Measurements from ENCODE around the gene SLF1.
"Not testable (repeated sequence)": the region's sequence is repeated elsewhere in the genome, so short reads cannot be mapped to it uniquely, and the experiment has no call there.

SLF1 gene
- long read RNA-seq, donor 1, full-length matches to known transcripts = 2 of 2 reads
- long read RNA-seq, donor 1, partial matches to known transcripts = 0 of 2 reads
- long read RNA-seq, donor 1, other reads (novel, unspliced or antisense) = 0 of 2 reads
- long read RNA-seq, donor 2 = 0 reads
- long read RNA-seq, donor 3 = 0 reads
- long read RNA-seq, donor 4 = 0 reads
- long read RNA-seq, donor 5, full-length matches to known transcripts = 2 of 2 reads
- long read RNA-seq, donor 5, partial matches to known transcripts = 0 of 2 reads
- long read RNA-seq, donor 5, other reads (novel, unspliced or antisense) = 0 of 2 reads
- long read RNA-seq, donor 6, full-length matches to known transcripts = 1 of 1 reads
- long read RNA-seq, donor 6, partial matches to known transcripts = 0 of 1 reads
- long read RNA-seq, donor 6, other reads (novel, unspliced or antisense) = 0 of 1 reads
- long read RNA-seq, donor 7, full-length matches to known transcripts = 3 of 3 reads
- long read RNA-seq, donor 7, partial matches to known transcripts = 0 of 3 reads
- long read RNA-seq, donor 7, other reads (novel, unspliced or antisense) = 0 of 3 reads
- long read RNA-seq, donor 8 = 0 reads

- DNase-seq = peak; percentile 94
Observed at GRCh38 chr5:94618493-94619328, at the start of gene SLF1, which contains the start of gene KIAA0825. SLF1 (plus strand) TSS chr5:94618669; CDS start chr5:94628811, 10,142 bp downstream. KIAA0825 (minus strand) TSS chr5:94618604; CDS start chr5:94537126, 81,478 bp downstream.

DNA sequence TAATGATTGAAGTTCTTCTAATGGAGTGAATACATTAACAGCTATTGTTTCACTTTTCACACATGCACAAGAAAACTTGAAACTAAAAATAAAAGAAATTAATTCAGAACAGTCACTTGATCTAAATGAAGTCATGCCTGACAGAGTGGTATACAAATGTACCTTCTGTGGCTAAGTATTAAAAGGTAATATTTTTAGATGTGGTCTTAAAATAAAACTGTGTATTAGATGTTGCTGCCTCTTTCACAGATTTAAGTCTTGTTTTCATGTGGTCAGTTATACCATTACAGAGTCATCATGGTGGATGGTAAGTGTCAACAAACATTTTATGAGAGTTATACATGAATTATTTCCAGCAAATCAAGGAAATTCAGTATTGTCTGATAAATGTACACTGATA lies 47.1 kb upstream of the SLF1 start:
- no peak for DNase-seq

DNA sequence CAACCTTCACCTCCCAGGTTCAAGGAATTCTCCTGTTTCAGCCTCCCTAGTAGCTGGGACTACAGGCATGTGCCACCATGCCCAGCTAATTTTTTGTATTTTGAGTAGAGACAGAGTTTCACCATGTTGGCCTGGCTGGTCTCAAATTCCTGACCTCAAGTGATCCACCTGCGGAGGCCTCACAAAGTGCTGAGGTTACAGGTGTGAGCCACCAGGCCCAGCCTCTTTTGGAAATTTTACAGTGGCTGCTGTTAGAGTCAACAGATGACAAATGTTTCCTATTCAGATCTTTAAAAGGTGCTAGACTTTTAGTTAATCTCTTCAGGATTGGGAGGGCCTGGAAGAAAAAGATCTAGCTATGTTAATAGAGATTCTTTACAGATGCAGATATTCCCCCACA lies 45.1 kb upstream of the SLF1 start:
- not testable (repeated sequence) for DNase-seq

GRCh38 chr5:94575196-94575595 lies 43.3 kb upstream of the SLF1 start:
- DNase-seq = no peak

DNA sequence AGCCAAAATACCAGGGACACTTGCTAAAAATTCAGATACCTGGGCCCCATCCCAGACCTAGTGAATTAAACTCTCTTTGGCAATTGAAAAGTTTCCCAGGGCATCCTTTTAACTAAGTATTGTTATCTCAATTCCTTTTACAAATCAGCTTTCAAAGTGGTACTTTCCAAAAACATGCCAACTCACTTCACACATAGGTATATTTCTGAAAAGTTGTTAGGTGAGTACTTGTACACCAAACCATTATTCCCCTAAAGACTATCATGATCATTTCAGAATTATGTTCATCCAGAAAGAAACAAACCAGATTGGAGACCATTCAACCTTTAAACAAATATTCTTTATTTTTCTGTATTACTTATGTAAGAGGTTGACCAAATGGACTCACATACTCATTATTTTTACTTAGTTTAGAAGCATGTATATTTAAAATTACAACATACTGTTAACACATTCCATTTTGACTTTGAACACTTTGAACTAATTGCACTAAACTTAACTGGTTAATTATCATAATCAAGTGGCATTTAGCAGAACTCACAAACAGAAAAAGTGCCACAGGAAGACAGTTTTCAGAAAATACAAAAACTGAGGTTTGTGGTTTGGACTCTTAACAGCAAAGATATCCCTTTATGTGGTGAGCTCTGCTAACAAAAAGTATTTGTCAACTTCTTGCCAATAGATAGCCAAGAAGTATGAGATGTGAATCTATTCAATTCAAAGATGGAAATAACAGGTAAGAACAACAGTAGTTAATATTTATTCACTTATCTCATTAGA lies 40.8 kb upstream of the SLF1 start:
- no peak for DNase-seq

GRCh38 chr5:94595281-94595840 lies 23.1 kb upstream of the SLF1 start:
- DNase-seq = no peak

DNA sequence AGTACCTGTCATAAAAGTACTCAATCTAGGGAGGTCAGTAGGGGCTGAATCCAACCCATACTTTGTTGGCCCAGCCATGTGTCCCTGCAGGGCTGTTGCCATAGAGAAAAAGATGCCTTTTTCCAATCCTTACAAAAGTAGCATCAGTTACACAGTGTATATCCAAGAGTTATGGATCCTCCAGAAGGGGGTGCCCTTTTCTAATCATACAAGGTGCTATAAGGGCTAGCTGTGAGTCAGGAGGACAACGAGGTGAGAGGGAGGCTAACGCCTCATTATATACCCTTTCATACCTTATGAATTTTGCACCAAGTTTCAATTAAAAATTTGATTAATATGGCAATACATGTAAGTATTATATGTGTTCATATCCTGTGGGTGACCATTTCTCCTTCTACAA lies 4.9 kb upstream of the SLF1 start:
- no peak for DNase-seq

- no peak for DNase-seq
Observed at GRCh38 chr5:94614156-94614805, 4.2 kb upstream of the SLF1 start.

- no peak for DNase-seq
Observed at GRCh38 chr5:94615862-94616261, 2.6 kb upstream of the SLF1 start.

DNA sequence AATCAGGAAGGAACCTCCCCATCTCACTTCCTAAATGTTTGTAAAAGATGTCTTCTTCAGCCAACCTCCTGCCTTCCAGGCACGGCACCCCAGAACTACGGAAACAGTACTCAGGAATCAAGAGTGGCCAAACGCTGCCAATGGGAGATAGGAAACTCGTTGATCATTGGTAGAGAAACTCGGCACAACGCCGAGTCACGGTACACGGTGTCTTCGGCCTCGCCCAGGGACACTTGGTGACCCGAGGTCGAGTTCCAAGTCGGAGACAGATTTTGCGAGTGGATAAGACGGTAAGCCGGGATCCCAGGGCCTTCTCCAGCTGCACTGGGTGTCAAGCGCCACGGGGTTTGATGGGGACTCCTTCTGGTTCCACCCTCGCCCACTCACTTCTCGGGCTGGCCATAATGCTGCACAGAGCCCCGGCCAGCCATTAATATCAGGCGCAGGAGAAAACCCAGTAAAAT lies 408 bp upstream of the SLF1 start:
- DNase-seq = peak; percentile 83

- DNase-seq = no peak
Observed at GRCh38 chr5:94620256-94620655, 1.8 kb downstream of the SLF1 start.

- DNase-seq = no peak
Observed at GRCh38 chr5:94621763-94622162, 3.3 kb downstream of the SLF1 start.

DNA sequence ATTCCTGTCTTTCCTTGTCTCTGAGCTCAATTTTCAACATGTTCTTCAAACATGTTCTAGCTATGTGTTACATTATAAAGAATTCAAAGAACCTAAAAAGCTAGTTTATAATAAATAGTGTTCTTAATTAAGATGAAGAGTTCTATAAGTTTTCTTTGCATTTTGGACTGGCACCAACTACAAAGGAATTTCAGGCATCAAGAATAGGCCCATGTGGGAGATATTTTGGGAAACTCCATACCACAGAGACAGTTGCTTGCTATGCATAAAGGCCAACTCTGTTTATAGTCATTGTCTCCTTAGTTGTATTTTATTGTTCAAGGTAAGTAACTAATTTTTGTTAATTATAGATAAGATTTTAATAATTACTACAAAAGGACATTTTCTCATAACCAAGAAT lies 4.5 kb downstream of the SLF1 start:
- DNase-seq = no peak

DNA sequence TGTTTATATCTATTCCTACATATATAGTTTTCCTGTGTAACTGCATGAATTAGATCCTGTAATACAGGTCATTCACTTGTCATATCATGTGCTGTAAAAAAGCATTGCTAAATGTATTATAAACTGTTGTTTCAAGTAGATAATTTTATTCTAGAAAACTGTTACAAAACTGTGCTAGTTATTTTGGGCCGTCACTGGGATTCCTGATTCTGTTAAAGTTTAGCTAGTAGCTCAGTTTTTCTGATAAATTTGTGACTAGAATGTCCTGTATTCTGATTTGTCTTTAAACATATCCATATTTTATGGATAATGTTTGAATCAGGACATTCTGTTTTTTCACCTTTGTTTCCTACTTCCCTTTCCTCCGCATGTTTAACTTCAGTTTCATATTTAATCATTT lies 5.4 kb downstream of the SLF1 start:
- no peak for DNase-seq

DNA sequence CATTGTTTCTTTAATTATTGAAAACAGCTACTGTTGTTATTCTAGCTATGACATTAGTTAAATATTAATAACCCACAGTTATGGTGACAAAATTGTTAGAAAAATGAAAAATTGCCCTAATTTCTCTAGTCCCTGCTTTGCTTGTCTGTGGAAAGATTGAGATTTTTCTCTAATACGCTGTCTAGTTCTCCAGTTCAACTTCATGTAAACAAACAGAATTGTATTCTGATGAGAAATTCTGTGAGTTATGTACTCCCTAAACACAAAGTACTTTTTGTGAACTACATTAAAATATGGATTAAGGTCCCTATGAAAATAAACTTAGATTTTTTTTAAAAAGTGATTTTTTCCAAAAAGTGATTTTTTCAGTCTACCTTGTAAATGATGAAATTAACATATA lies 8.7 kb downstream of the SLF1 start:
- no peak for DNase-seq

DNA sequence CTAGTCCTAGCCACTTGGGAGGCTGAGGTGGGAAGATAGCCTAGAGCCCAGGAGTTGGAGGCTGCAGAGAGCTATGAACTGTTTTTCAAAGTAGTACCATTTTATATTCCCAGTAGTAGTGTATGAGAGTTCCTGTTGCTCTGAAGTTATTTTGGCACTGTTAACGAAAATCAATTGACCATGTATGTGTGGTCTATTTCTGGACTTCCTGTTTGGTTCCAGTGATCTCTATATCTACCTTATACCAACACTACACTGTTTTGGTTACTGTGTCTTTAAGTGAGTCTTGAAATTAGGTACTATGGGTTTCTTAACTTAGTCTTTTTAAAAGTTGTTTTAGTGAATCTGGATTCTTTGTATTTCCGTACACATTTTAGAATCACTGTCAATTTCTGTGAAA lies 13.6 kb downstream of the SLF1 start:
- DNase-seq = no peak

DNA sequence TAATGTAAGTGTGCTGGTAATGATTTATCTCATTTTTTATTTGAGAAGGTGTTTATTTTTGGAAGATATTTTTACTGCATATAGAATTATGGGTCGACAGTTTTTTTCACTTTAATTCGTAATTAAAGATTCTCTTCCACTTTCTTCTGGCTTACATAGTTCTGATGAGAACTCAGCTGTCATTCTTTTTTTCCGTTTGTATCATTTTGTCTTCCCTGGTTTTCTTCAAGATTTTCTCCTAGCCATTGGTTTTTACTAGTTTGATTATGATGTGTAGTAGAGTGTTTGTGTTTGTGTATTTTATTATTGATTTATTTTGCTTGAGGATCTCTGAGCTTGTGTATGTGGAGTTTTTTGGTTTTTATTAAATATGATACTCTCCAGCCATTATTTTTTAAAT lies 21.7 kb downstream of the SLF1 start:
- DNase-seq = no peak

DNA sequence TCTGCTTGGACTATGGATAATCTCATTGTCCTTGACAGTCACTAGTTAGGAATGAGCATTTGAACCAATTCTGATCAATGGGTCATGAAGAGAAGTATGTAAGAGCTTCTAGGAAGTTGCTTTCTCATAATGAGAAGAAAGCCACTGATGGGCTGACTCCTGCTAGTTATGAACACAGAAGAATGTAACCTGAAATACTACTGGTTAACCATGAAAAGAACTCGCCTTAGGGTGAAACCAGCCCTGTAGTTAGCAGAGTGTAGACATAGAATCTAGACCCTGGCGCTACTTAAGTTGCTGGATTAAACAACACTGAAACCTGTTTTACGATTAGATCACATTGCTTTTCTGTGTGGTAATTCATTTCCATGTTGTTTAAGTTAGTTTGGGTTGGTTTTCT lies 26.6 kb downstream of the SLF1 start:
- no peak for DNase-seq

- no peak for DNase-seq
Observed at GRCh38 chr5:94646758-94647157, 28.3 kb downstream of the SLF1 start.

DNA sequence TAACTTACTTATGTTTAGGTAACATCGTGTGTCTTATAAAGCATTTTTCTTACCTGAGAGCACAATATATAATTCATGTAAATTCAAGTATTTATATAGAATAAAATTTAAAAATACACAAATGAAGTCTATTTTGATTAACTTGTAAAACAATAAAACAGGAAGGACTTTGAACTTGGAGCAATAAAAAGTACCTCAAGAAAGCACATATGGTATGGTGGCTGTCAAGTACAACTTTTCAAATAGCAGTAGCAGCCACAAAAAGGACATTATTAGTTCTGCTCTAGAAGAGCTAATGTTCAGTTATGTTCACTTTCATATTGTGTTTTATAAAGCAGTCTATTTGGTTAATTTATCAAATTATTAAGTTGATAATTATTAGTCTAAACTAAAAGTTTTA lies 31.4 kb downstream of the SLF1 start:
- DNase-seq = no peak

DNA sequence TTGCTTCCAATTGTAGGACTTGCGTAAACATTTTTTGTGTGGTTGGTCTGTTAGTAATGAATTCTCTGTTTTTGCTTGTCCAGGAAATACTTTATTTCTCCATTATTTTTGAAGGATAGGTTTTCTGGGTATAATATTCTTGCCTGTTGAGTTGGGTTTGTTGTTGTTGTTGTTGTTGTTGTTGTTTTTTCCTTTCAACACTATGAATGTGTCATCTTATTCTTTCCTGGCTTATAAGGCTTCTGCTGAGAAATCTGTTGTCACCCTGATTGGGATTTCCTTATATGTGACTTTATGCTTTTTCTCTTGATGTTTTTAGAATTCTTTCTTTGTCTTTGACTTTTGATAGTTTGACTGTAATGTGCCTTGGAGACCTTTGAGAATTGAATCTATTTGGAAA lies 39.8 kb downstream of the SLF1 start:
- DNase-seq = no peak

Measured in right kidney (tissue), 9 donors.